Measurements from ENCODE around the gene CIBAR2.

The CIBAR2 gene

DNA sequence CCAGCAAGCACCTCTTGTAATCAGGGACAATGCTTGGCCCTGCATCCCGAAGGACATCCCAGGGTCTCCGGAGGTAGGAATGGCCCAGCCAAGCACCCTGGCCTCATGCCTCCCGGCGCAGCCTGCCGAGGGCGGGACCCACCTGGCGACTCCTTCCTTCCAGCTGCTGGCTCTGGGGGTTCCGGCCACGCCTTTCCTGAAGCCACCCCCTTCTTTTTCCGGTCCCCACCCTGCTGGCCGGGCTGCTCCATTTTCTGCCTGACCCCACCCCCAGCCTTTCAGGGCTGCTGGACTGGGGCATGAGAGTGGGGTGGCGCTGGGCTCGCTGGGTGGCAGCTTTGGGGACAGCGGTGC, 22.5 kb upstream of the CIBAR2 start:
- H3K4me3 ChIP-seq (ENCODE audit: low read length), result no peak overlapping the region
- TF ChIP-seq, protein P1, sequence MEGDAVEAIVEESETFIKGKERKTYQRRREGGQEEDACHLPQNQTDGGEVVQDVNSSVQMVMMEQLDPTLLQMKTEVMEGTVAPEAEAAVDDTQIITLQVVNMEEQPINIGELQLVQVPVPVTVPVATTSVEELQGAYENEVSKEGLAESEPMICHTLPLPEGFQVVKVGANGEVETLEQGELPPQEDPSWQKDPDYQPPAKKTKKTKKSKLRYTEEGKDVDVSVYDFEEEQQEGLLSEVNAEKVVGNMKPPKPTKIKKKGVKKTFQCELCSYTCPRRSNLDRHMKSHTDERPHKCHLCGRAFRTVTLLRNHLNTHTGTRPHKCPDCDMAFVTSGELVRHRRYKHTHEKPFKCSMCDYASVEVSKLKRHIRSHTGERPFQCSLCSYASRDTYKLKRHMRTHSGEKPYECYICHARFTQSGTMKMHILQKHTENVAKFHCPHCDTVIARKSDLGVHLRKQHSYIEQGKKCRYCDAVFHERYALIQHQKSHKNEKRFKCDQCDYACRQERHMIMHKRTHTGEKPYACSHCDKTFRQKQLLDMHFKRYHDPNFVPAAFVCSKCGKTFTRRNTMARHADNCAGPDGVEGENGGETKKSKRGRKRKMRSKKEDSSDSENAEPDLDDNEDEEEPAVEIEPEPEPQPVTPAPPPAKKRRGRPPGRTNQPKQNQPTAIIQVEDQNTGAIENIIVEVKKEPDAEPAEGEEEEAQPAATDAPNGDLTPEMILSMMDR (conservative IDR thresholded peaks at IDR 0.05; ENCODE audit: low read depth, low read length), result no peak
- DNase-seq (ENCODE audit: low read depth), result no peak

DNA sequence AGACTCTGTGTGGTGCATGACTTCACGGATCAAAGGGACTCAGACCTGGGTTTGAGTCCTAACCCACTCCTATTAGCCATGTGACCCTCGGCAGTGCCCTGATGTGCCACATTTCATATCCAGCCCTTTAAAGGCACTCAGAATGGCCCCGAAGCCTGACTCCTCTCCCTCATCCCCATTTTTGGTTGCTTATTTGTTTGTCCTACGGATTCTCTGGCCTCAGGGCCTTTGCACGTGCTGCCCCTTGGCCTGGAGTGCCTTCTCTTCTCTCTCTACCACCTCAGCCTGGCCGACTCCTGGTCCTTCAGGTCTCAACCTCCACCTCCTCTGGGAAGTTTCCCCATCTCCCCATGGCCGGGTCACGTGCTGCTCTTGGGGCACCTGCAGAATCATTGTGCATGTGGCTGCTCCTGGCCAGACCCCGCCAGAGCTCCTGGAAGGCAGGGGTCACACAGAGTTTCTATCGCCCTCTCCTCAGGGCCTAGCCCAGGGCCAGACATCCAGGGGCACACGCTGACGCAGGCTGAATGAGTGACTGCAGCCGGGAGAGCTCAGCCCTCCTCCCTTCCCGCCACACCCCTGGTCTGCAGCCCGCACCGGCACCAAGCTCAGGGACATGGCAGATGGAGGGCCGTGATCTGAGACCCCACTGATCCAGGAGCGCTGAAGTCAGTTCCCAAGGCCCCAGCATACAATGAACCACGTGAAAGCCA, 22.0 kb upstream of the CIBAR2 start:
- TF ChIP-seq, protein P1 (conservative IDR thresholded peaks at IDR 0.05; ENCODE audit: low read depth, low read length), result no peak
- H3K4me3 ChIP-seq (ENCODE audit: low read length), result no peak overlapping the region
- DNase-seq (ENCODE audit: low read depth), result no peak

DNA sequence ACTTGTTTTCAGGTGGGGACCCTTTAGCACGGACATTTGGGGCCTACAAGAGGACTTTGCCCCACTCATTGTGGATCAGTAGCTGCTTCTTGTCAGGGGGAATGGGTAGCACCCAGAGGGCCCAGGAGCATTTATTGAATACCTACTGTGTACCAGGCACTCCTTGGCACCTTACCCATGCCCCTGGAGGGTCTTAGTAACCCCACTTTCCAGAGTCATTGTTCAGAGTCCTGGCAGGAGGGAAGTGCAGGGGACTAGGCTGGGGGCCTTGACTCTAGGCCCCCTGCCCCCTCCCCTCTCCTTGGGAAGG, 21.0 kb upstream of the CIBAR2 start:
- DNase-seq (ENCODE audit: low read depth), result no peak
- no peak overlapping the region for H3K4me3 ChIP-seq (ENCODE audit: low read length)
- TF ChIP-seq, protein P1 (conservative IDR thresholded peaks at IDR 0.05; ENCODE audit: low read depth, low read length), result no peak

DNA sequence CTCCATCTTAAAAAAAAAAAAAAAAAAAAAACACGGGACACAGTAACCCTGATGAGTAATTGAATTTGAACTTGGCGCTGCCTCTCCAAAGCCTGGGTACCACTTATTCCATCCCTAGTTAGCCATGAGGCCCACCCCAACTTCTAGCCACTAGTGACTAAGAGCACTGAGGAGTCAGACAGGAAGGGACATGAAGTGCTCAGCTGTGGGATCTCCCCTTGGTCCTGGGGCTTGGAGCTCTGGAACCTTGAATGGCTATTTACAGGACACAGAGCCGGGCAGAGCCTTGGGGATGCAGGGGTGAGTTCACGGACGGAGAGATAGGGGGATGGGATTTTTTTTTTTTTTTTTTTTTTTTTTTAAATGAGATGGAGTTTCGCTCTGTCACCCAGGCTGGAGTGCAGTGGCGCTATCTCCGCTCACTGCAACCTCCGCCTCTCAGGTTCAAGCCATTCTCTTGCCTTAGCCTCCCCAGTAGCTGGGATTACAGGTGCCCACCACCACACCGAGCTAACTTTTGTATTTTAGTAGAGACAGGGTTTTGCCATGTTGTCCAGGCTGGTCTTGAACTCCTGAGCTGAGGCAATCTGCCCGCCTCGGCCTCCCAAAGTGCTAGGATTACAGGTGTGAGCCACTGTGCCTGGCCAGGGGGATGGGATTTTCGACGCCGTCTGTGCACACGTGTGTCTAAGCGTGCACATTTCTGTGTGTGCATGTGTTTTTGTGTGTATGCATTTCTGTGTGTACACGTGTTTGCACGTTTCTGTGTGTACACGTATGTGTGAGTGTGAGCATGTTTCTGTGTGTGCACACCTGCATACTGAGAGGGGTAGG, 20.4 kb upstream of the CIBAR2 start:
- TF ChIP-seq, protein P1 (conservative IDR thresholded peaks at IDR 0.05; ENCODE audit: low read depth, low read length), result no peak

DNA sequence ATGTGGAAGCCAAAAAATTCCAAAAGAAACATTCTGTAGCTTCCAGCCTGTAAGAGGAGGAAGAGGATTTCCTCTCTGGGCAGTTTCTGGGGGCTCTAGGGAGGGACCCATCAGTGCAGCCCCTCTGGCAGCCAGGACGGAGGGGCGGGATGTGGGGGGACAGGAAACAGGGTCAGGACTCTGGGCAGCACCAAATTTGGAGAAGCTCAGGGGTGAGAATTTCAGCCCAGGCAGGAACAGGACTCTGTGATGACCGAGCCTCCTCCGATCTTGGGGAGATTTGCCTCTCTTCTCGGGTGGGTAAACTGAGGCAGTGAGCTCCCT, 18.4 kb upstream of the CIBAR2 start:
- DNase-seq (ENCODE audit: low read depth), result no peak
- H3K4me3 ChIP-seq (ENCODE audit: low read length), result no peak overlapping the region
- TF ChIP-seq, protein P1 (conservative IDR thresholded peaks at IDR 0.05; ENCODE audit: low read depth, low read length), result no peak

More for the DNA sequence above, 20.4 kb upstream of the CIBAR2 start:
- no peak overlapping the region for H3K4me3 ChIP-seq (ENCODE audit: low read length)
- DNase-seq (ENCODE audit: low read depth), result no peak

DNA sequence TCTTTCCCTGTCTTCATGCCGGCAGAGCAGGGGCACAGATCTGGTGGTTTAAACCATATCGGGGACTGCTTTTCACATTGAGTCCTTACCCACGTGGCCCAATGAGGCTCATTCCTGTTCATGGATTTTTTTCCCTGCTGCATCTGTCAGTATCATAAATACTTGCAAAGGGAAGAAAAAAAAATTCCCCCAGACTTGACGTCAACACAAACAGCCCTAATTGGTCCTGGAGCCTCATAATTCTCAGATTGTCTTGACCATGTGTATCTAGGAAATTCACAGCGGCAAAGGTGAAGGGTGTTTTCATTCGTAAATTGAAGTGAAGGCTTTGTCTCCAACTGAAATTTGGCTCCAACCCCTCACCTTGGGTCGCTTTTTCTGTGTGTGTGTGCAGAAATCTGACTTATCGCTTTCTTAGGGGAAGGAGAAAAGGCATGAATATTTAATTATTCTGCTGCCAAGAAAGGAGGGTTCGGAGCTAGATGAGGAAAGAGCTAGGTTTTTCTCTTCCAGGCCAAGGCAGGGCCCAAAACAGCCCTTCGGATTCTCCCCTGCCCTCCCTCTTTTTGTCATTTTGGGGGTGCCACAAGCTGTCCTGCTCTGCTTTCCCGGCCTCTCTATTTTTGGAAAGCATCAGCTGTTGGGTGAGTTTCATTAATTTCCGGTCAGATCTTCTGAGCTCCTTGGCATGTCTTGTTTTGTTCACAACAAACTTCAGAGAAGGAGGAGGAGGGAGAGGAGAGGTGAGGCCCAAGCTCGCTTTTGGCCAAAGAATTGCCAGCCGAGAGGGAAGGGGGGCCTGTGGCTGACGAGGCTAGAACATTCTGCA, 17.8 kb upstream of the CIBAR2 start:
- no peak for DNase-seq (ENCODE audit: low read depth)
- no peak overlapping the region for H3K4me3 ChIP-seq (ENCODE audit: low read length)
- TF ChIP-seq, protein P1 (conservative IDR thresholded peaks at IDR 0.05; ENCODE audit: low read depth, low read length), result no peak
